Measurements from ENCODE around the gene UGGT1. TPM values are rescaled to one million over a fixed set of nuclear protein-coding genes. Genes with fewer than 3 reads are reported as not detected.

UGGT1 gene
- total RNA-seq, 1 donor from 2014 or later, result 68.0 TPM

- Mint-ChIP-seq H3K4me1 (ENCODE audit: low read depth, unreplicated experiment) (no peaks in the 10 kb centered on the region), H3K27me3 (ENCODE audit: low read depth, unreplicated experiment) (peaks cover 5% of the 10 kb centered on the region), H3K9me3 (ENCODE audit: unreplicated experiment) (peaks cover 2% of the 10 kb centered on the region), H3K4me3 (ENCODE audit: unreplicated experiment) (no peak overlapping the region), H3K27ac (ENCODE audit: unreplicated experiment) (peak overlapping the region; percentile 41), H3K36me3 (ENCODE audit: low read depth, unreplicated experiment) (no peaks in the 10 kb centered on the region)
- no peaks in the 10 kb centered on the region for H3K9me3 ChIP-seq (ENCODE audit: insufficient read depth, low read depth, low read length)
- FAIRE-seq (no peak), DNase-seq (ENCODE audit: low read depth) (no peak)
- no peaks in the 10 kb centered on the region for H3K4me1 ChIP-seq (ENCODE audit: insufficient read depth, low read length)
- no peak overlapping the region for H3K4me2 ChIP-seq (ENCODE audit: low read length)
- no peaks in the 10 kb centered on the region for H3K36me3 ChIP-seq (ENCODE audit: insufficient read depth, low read length)
- H3K27ac ChIP-seq (ENCODE audit: low read depth, low read length), result no peak overlapping the region
- no peak overlapping the region for H2AFZ ChIP-seq (ENCODE audit: low read depth, low read length)
- H3K27me3 ChIP-seq (ENCODE audit: insufficient read depth, low read length), result no peaks in the 10 kb centered on the region
- TF ChIP-seq, protein P1, sequence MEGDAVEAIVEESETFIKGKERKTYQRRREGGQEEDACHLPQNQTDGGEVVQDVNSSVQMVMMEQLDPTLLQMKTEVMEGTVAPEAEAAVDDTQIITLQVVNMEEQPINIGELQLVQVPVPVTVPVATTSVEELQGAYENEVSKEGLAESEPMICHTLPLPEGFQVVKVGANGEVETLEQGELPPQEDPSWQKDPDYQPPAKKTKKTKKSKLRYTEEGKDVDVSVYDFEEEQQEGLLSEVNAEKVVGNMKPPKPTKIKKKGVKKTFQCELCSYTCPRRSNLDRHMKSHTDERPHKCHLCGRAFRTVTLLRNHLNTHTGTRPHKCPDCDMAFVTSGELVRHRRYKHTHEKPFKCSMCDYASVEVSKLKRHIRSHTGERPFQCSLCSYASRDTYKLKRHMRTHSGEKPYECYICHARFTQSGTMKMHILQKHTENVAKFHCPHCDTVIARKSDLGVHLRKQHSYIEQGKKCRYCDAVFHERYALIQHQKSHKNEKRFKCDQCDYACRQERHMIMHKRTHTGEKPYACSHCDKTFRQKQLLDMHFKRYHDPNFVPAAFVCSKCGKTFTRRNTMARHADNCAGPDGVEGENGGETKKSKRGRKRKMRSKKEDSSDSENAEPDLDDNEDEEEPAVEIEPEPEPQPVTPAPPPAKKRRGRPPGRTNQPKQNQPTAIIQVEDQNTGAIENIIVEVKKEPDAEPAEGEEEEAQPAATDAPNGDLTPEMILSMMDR (IDR thresholded peaks at IDR 0.05; ENCODE audit: insufficient read depth, low read depth, low read length), result no peak
- no peak for TF ChIP-seq EZH2 (IDR thresholded peaks at IDR 0.05; ENCODE audit: insufficient read depth, low read length)
- no peak overlapping the region for H3K9ac ChIP-seq (ENCODE audit: low read length)
- H4K20me1 ChIP-seq (ENCODE audit: insufficient read depth, low read length), result no peaks in the 10 kb centered on the region
- H3K79me2 ChIP-seq (ENCODE audit: insufficient read depth, low read length), result no peaks in the 10 kb centered on the region
- H3K4me3 ChIP-seq (ENCODE audit: insufficient read depth, low read depth, low read length), result no peak overlapping the region
Measured at GRCh38 chr2:128219891-128220290, 128.9 kb downstream of the UGGT1 start.

DNA sequence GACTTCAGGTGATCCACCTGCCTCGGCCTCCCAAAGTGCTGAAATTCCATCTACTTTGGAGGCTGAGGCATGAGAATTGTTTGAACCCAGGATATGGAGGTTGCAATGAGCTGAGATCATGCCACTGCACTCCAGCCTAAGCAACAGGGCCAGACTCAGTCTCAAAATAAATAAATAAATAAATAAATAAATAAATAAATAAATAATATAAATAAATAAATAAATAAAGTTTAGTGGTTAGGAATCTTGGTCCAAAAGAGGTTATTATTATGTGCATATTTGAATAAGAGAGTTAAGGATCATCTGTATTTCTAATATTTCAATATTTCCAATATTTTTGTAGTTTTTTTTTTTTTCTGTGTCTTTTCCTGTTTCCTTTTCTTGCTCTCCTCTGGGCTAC, 136.9 kb downstream of the UGGT1 start:
- Histone ChIP-seq H3K27me3 (ENCODE audit: insufficient read depth, low read length) (no peaks in the 10 kb centered on the region), H3K4me1 (ENCODE audit: insufficient read depth, low read length) (peaks cover 4% of the 10 kb centered on the region), H3K4me2 (ENCODE audit: low read length) (no peak overlapping the region), H3K79me2 (ENCODE audit: insufficient read depth, low read length) (no peaks in the 10 kb centered on the region), H3K36me3 (ENCODE audit: insufficient read depth, low read length) (no peaks in the 10 kb centered on the region), H4K20me1 (ENCODE audit: insufficient read depth, low read length) (no peaks in the 10 kb centered on the region), H3K27ac (ENCODE audit: low read depth, low read length) (no peak overlapping the region), H3K9me3 (ENCODE audit: insufficient read depth, low read depth, low read length) (no peaks in the 10 kb centered on the region), H3K9ac (ENCODE audit: low read length) (no peak overlapping the region), H3K4me3 (ENCODE audit: insufficient read depth, low read depth, low read length) (no peak overlapping the region), H2AFZ (ENCODE audit: low read depth, low read length) (no peak overlapping the region)
- DNase-seq (ENCODE audit: low read depth), result no peak
- FAIRE-seq, result no peak
- Mint-ChIP-seq H3K9me3 (ENCODE audit: unreplicated experiment) (no peaks in the 10 kb centered on the region), H3K27me3 (ENCODE audit: low read depth, unreplicated experiment) (peaks cover 11% of the 10 kb centered on the region), H3K4me3 (ENCODE audit: unreplicated experiment) (no peak overlapping the region), H3K4me1 (ENCODE audit: low read depth, unreplicated experiment) (no peaks in the 10 kb centered on the region), H3K36me3 (ENCODE audit: low read depth, unreplicated experiment) (no peaks in the 10 kb centered on the region), H3K27ac (ENCODE audit: unreplicated experiment) (no peak overlapping the region)
- TF ChIP-seq, protein P1 (IDR thresholded peaks at IDR 0.05; ENCODE audit: insufficient read depth, low read depth, low read length), result no peak
- TF ChIP-seq EZH2 (IDR thresholded peaks at IDR 0.05; ENCODE audit: insufficient read depth, low read length), result no peak

GRCh38 chr2:128228894-128229293, 137.9 kb downstream of the UGGT1 start:
- Mint-ChIP-seq H3K27me3 (ENCODE audit: low read depth, unreplicated experiment) (peaks cover 13% of the 10 kb centered on the region), H3K9me3 (ENCODE audit: unreplicated experiment) (no peaks in the 10 kb centered on the region)
- FAIRE-seq, result no peak

More at GRCh38 chr2:128228894-128229293, 137.9 kb downstream of the UGGT1 start:
- DNase-seq (ENCODE audit: low read depth), result no peak
- H3K4me2 ChIP-seq (ENCODE audit: low read length), result no peak overlapping the region
- H3K27ac Mint-ChIP-seq (ENCODE audit: unreplicated experiment), result no peak overlapping the region
- H3K27ac ChIP-seq (ENCODE audit: low read depth, low read length), result no peak overlapping the region
- no peak overlapping the region for H2AFZ ChIP-seq (ENCODE audit: low read depth, low read length)
- H3K4me1 Mint-ChIP-seq (ENCODE audit: low read depth, unreplicated experiment), result no peaks in the 10 kb centered on the region
- TF ChIP-seq EZH2 (IDR thresholded peaks at IDR 0.05; ENCODE audit: insufficient read depth, low read length), result no peak
- TF ChIP-seq, protein P1 (IDR thresholded peaks at IDR 0.05; ENCODE audit: insufficient read depth, low read depth, low read length), result no peak
- no peak overlapping the region for H3K4me3 Mint-ChIP-seq (ENCODE audit: unreplicated experiment)
- H3K36me3 Mint-ChIP-seq (ENCODE audit: low read depth, unreplicated experiment), result no peaks in the 10 kb centered on the region
- H3K36me3 ChIP-seq (ENCODE audit: insufficient read depth, low read length), result no peaks in the 10 kb centered on the region
- no peaks in the 10 kb centered on the region for H4K20me1 ChIP-seq (ENCODE audit: insufficient read depth, low read length)
- no peak overlapping the region for H3K4me3 ChIP-seq (ENCODE audit: insufficient read depth, low read depth, low read length)
- no peaks in the 10 kb centered on the region for H3K9me3 ChIP-seq (ENCODE audit: insufficient read depth, low read depth, low read length)
- H3K4me1 ChIP-seq (ENCODE audit: insufficient read depth, low read length), result peaks cover 9% of the 10 kb centered on the region
- H3K79me2 ChIP-seq (ENCODE audit: insufficient read depth, low read length), result no peaks in the 10 kb centered on the region
- no peak overlapping the region for H3K9ac ChIP-seq (ENCODE audit: low read length)
- no peaks in the 10 kb centered on the region for H3K27me3 ChIP-seq (ENCODE audit: insufficient read depth, low read length)
